NCI-H1694 treated with DMSO at 0.1 percent for 48 hours (cell line): Measurements from ENCODE around the gene SUN3.
"Not testable (repeated sequence)": the region's sequence is repeated elsewhere in the genome, so short reads cannot be mapped to it uniquely, and the experiment has no call there.

Experiments
- DNase-seq: peaks from one replicate; lab custom pipeline; 2025; lab: John Stamatoyannopoulos, UW

Gene SUN3

DNA sequence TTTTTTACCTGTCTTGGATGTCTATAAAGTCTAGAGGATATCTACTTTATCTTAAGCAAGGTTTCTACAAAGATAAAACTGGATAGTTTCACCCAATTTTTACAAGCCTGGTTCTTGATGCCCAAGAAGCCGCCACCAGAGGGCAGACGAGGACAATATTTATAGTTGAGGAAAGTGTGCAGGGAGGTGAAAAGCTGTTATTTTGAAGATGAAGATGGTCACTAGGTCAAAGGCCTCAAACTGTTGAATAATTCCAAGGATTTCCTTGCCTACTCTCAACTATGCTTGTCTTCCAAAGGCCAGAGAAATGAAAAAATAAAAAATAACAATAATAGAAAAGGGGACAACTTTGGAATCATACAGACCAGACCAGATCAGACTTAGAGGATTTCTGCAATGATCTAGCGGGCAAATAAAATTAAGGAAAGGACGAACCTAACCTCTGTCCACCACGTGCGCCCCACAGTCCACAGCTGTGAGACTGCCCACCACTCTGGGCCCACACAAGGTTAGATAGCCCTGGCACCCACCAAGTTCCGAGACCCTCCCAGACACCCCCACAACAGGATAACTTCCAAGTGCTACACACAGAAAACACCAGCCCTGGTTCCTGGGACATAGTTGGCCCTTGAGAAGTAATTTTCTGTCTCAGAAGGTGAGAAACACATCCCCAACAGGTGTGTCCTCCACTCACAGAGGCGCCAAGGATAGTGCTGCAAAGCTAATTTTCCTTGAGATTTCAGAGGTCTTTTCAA lies 83.5 kb downstream of the SUN3 start:
- peak; percentile 2 for DNase-seq

DNA sequence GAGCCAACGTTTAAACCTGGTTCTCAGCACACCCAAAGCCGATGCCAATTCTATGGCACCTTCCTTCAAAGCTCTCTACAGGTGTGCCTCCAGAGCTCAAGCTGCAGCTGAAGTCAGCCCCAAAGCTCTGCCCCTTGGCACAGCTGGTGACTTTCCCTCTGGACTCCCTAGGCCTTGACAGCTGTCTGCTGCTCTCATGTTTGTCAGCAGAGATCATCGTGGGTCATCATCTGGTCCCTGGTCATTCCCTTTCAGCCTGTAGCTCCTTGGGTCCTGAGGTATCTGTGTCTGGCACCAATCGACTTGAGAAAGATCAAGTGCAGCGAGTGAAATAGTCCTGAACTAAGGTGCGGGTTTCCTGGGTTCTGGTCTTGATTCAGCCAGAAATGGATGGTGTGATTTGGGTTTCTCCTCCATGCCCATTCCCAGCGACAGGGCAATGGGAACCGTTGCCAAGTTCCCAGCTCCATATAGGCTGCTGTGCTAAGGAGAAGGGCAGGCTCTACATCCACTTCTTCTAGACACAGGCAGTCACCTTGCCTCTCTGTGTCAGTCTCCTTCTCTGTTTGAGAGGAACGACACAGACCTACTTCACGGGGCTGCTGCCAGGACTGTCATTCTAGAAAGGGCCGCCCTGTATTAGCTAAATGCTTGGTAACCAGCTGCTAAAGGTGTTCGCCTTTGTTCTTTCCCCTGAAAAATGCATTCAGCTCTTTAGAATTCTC lies 84.2 kb downstream of the SUN3 start:
- no peak for DNase-seq

DNA sequence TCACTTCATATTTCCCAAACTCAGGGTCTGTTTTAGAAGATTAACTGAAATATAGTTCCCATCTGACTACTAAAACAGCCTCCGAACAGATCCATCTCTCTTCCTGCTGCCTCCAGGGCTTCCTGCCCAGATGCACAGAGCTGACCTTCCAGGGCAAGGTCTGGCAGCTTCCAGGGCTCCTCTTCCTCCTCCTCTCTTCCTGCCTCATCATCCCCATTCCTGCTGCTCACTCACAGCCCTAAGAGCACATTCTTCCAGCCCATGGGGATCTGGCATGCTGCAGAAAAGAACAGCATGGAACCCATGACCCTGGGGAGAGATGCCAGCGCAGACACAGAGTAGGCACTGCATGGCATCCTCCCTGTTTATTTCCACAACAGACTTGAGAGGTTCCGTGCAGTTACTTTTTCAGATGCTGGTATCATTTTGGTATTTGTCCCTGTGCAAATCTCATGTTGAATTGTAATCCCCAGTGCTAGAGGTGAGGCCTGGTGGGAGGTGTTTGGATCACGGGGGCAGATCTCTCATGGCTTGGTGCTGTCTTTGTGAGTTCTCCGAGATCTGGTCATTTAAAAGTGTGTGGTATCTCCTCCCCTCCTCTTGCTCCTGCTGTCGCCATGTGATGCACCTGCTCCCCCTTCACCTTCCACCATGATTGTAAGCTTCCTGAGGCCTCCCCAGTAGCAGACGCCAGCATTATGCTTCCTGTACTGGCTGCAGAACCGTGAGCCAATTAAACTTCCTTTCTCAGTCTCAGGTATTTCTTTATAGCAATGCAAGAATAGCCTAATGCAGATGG lies 85.0 kb downstream of the SUN3 start:
- DNase-seq: no peak

DNA sequence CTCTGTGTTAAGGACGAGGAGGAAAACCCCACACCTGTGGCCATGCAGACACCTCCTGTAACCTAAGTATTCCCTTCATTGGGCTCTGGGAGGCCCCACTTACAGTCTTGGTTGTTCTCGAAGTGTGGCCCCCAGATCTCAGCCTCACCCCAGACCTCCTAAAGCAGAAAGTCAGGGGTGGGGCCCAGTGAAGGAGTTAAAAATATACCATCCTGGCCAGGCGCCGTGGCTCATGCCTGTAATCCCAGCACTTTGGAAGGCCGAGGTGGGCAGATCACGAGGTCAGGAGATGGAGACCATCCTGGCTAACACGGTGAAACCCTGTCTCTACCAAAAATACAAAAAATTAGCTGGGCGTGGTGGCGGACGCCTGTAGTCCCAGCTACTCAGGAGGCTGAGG lies 86.3 kb downstream of the SUN3 start:
- DNase-seq: not testable (repeated sequence)

DNA sequence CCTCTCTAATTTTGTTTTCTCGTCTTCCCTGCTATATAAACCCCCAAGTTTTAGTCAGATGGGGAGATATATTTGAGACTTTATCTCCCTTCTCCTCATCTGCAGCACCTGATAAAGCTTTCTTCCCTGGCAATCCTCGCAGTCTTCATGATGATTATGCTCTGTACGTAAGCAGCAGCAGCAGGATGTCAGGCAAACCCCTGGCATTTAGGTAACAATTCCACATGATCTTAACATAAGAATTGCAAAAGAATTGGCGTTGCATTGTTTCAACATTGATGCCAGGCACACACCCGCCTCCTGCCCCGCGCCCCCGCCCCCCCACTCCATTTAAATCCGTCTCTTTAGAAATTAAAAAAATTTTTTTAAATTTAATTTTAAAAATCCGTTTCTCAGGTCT lies 86.8 kb downstream of the SUN3 start:
- no peak for DNase-seq

DNA sequence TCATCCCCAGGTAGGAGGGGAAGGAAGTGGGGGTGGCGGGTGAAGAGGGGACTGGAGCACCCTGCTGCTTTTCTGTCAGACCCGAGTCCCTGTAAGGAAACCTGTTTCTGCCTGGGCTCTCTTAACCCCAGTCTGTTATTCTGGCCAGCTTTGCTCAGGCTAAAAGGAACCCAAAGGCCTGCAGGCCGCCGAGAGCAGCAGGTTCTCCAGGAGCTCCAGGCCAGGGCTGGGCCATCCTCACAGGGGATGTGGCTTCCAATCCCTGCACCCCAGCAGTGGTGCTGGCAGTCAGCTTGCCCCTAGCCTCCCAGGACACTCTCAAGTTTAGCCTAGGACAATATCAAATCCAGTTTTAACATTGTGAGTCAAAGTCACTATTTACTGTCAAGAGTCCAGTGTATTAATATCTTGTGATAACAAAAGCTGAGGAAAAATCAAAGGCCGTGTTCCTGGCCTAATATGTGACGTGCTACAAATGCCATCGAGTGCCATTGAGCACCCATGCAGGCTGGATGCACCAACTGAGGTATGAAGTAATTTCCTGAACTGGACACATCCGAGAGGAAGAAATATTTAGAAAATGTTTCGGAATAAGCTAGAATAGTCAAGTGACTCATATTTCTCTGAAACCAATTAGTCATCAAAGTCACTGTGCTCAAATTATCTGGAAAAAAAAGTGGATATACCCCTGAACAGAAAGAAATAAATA lies 87.6 kb downstream of the SUN3 start:
- no peak for DNase-seq

DNA sequence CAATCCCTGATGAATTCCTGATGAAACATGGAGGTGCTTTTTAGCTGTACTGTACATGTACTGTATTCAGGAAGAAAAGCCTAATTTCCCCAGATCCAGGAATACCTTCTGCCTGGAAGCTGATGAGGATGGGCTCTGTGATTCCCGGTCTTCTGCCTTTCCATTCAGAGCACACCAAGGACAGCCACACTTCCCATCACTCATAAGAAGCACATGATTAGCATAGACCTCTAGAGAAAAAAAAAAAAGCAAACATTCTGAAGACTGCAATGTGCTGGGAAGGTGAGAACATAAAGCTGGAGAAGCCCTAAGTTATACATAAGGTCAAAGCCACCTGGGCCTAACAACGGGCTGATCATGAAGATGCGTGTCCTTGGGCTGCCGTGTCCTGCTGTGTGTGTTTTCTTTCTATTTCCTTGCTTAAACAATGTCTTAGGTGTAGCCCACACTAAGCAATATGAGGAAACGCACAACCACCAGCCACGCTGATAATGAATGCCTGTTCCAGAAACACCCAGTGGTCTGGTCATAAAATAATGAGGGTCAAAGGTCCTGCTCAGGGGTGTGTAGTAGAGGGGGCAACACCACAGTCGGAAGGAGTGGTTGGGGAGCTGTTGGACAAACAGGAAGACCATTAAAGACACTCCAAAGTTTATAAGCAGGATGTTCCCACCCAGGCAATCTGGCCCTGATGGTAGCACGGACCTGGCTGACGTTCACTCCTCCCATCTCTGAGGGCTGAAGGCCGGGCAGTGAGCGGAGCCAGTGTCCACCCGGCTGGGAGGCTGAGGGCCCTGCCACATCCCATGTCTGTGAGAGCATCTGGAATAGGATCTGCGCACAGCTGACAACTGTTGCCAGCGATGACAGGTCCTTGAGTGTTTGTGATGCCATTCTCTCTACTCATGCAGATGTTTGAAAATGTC lies 88.6 kb downstream of the SUN3 start:
- no peak for DNase-seq

DNA sequence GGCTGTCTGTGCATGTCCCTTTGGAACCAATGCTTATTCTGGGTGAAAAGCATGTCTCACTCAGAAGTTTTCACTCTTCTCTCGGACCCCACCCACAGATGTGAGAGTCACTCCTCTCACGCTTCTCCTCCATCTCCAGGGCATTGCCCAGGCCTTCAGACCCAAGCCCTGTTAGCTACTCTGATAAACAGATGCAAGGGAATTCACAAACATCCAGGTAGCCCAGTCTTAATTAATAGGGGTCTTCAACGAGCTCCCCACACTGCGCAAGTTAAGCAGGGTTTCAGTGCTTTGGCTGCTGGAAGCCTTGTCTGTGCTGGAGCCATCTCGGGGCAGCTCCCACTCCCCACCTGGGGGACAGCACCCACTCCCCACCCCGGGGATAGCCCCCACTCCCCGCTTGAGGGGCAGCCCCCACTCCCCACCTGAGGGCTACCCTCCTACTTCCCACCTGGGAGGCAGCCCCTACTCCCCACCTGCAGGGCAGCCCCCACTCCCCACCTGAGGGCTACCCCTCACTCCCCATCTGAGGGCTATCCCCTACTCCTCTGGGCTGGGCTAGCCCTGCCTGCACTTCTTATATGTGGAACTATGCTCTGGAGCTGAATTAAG lies 89.4 kb downstream of the SUN3 start:
- no peak for DNase-seq

DNA sequence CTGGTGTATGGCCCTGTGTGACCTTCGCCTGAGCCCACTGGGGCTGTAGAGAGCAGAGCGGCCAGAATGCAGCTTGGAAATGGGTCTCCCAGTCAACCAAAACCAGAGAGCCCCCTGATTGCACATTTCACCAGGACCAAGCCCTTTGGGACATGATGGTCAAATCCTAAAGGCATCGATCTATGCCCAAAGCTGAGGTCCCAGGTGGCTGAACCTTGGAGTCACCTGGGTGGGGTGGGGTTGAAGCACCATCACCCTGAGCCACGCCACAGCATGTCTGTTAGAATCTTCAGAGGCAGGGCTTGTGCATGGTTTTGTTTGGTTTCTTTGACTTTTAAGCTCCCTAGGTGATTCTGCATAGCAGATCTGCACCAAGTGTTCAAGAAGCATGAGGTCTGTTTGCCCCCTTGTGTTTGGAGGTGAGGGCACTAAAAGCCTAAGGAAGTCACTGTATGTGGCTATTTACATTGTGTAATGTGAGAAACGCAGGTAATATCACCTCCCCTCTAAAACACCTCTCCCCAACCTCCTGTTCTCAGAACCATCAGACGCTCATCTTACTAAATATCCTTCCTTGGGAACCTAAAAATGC lies 90.2 kb downstream of the SUN3 start:
- no peak for DNase-seq

DNA sequence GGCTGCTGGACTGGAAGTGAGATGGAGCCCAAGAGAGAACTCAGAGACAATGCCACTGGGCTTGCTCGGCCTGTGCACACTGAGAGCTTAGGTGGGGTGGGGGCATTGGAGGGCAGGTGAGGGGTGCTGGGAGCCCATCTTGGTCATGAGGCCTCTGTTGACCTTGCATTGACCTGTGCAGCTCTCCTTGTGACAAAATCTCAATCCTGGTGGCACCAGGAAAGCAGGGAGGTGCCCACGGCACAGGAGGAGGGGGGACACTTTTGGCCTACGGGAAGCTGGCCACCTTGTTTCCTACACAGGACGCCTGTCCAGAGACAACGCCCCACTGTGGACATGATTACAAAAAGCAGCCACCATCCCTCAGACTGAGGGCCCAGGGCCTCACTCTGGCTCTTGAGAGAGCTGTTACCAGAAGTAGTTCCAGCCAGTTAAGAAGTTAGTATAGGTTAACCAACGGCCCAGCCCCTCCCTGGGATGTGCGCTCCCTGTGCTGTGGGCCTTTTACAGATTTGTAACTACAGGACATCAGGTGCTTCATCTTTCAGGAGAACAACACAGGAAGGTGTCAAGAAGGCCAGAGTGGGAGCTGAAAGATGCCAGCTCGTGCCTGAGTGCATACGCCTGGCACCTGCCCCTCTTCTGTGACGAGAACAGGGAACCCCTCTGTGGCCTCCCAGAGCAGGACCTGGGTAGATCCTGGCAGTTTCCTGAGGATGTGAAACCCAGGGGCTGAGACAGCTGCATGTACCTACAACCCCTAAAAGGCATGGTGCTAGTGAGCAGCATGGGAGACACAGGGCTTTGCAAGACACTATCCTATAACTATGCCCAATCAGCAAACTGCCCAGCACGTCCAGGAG lies 91.0 kb downstream of the SUN3 start:
- no peak for DNase-seq
